HT1080 (cell line): ENCODE data around the gene FMNL3. TPM values are rescaled to one million over a fixed set of nuclear protein-coding genes. Genes with fewer than 3 reads are reported as not detected.

Source experiments
- DNase-seq: peaks from one replicate; pipeline ENCODE4 v3.0.0-alpha.2; 2015; ENCODE audit warnings: low read depth
- total RNA-seq: library from RNA; depleted of rRNA; stranded (reverse); fragments of >200 nt; shearing (Covaris generic); gene quantifications from 2 replicates; pipeline ENCODE4 v1.2.3, GENCODE V29; 2014

The FMNL3 gene
- total RNA-seq, 1 experiment from 2014 or later = 44.5 TPM

GRCh38 chr12:49675137-49675536 lies 32.1 kb downstream of the FMNL3 start:
- DNase-seq = no peak

GRCh38 chr12:49674318-49674981 lies 32.8 kb downstream of the FMNL3 start:
- DNase-seq = no peak

GRCh38 chr12:49673446-49674317 lies 33.5 kb downstream of the FMNL3 start:
- peak; percentile 87 for DNase-seq

GRCh38 chr12:49672301-49673217 lies 34.6 kb downstream of the FMNL3 start:
- DNase-seq = no peak

GRCh38 chr12:49671031-49671765 lies 36.0 kb downstream of the FMNL3 start:
- peak; percentile 23 for DNase-seq

- no peak for DNase-seq
Observed at GRCh38 chr12:49669796-49670195, 37.4 kb downstream of the FMNL3 start.

- DNase-seq = peak; percentile 52
Observed at GRCh38 chr12:49667325-49668090, 39.7 kb downstream of the FMNL3 start.

- DNase-seq = no peak
Observed at GRCh38 chr12:49666176-49666575, 41.0 kb downstream of the FMNL3 start.

GRCh38 chr12:49665384-49665783 lies 41.8 kb downstream of the FMNL3 start:
- DNase-seq = no peak

GRCh38 chr12:49664591-49665239 lies 42.5 kb downstream of the FMNL3 start:
- peak; percentile 25 for DNase-seq

- DNase-seq = no peak
Observed at GRCh38 chr12:49664167-49664566, 43.0 kb downstream of the FMNL3 start.

GRCh38 chr12:49662998-49663843 lies 44.0 kb downstream of the FMNL3 start:
- peak; percentile 98 for DNase-seq

GRCh38 chr12:49661746-49662145 lies 45.5 kb downstream of the FMNL3 start:
- no peak for DNase-seq

GRCh38 chr12:49661191-49661590 lies 46.0 kb downstream of the FMNL3 start:
- no peak for DNase-seq

- no peak for DNase-seq
Observed at GRCh38 chr12:49659753-49660152, 47.5 kb downstream of the FMNL3 start.

- DNase-seq = no peak
Observed at GRCh38 chr12:49658276-49658675, 48.9 kb downstream of the FMNL3 start.

GRCh38 chr12:49655595-49656236 lies 51.5 kb downstream of the FMNL3 start:
- DNase-seq = no peak

GRCh38 chr12:49654715-49655114 lies 52.5 kb downstream of the FMNL3 start:
- no peak for DNase-seq
